SK-N-MC (cell line): Measurements from ENCODE around the gene APOLD1.

Experiments used
- EZH2 ChIP-seq: fragments of 200-600 bp; sonication (generic); IDR thresholded peaks from one replicate; pipeline ENCODE4 v1.6.1; 2017; ENCODE audit warnings: antibody characterized with exemption
- FOXP2 ChIP-seq: optimal IDR thresholded peaks from 2 replicates; pipeline ENCODE3; 2011; ENCODE audit warnings: mild to moderate bottlenecking, moderate library complexity; ENCODE audit not compliant: insufficient read depth; ENCODE audit errors: extremely low read length, control extremely low read depth
- POLR2AphosphoS5 ChIP-seq: IDR thresholded peaks from 2 replicates; pipeline ENCODE4 v1.6.1; 2012; ENCODE audit warnings: mild to moderate bottlenecking, low read depth, low read length, borderline replicate concordance

GRCh38 chr12:12817616-12818015 lies 32.2 kb downstream of the APOLD1 start:
- TF ChIP-seq POLR2AphosphoS5 (no peak), EZH2 (no peak), FOXP2 (no peak)
